ENCODE results near the gene PLK2.
A peak's percentile ranks its signal among the peaks of the same experiment; 100 is the strongest.

PLK2 gene

DNA sequence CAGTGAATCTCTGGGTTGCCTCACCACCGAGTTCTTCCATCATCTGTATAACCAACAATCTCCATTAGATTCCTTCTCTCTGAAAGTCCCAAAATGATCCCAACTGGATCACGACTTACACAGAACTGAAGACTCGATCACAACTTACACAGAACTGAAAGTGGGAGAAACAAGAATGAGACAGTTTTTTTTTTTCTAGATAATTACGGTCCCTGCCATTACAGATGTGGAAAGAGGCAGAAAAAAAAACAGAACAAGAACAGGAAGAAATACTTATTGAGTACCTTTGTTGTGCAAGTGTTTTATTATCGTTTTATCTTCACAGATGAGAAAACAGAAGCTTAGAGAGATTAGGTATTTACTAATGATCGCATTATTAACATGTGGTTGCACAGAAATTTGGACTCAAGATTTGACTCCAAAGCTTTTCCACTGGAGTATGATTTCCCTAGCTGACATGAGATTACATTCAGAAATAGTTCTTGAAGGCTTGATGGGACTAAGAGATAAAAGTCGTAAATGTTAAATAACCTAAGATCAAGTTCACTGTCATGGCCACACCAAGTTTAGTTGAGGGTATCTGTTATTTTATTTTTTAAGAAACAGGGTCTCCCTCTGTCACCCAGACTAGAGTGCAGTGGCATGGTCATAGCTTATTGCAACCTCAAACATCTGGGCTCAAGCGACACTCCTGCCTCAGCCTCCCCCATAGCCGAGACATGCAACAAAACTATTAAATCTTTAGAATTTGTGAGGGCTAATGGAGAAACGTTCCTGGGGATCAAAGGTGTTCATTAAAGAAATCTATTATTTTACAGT lies 8.9 kb downstream of the PLK2 start:
- TF ChIP-seq, protein P1, sequence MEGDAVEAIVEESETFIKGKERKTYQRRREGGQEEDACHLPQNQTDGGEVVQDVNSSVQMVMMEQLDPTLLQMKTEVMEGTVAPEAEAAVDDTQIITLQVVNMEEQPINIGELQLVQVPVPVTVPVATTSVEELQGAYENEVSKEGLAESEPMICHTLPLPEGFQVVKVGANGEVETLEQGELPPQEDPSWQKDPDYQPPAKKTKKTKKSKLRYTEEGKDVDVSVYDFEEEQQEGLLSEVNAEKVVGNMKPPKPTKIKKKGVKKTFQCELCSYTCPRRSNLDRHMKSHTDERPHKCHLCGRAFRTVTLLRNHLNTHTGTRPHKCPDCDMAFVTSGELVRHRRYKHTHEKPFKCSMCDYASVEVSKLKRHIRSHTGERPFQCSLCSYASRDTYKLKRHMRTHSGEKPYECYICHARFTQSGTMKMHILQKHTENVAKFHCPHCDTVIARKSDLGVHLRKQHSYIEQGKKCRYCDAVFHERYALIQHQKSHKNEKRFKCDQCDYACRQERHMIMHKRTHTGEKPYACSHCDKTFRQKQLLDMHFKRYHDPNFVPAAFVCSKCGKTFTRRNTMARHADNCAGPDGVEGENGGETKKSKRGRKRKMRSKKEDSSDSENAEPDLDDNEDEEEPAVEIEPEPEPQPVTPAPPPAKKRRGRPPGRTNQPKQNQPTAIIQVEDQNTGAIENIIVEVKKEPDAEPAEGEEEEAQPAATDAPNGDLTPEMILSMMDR (IDR thresholded peaks at IDR 0.05) = no peak
- no peak for TF ChIP-seq ZFX (IDR thresholded peaks at IDR 0.05; ENCODE audit: borderline replicate concordance)

DNA sequence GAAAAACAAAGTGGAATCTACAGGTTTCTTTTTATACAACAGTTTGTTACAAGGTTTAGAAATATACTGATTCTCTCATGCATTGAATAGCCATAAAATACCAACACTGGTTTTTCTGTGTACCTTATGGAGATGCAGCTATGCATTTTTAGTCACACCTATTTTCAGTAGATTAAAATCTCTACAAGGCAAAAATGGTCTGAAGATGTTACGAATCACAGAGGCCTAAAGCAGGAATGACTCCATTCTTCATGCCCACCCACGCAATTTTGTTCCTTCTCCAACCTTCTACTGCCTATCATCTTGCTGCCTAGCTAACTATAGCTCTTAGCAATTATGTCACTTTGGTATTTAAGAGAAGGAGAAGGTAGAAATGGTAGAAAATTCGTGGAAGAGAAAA lies 9.9 kb downstream of the PLK2 start:
- TF ChIP-seq ZFX (IDR thresholded peaks at IDR 0.05; ENCODE audit: borderline replicate concordance) = no peak
- TF ChIP-seq, protein P1 (IDR thresholded peaks at IDR 0.05) = no peak

More for the DNA sequence above, 8.9 kb downstream of the PLK2 start:
- H3K27ac ChIP-seq = no peak overlapping the region

DNA sequence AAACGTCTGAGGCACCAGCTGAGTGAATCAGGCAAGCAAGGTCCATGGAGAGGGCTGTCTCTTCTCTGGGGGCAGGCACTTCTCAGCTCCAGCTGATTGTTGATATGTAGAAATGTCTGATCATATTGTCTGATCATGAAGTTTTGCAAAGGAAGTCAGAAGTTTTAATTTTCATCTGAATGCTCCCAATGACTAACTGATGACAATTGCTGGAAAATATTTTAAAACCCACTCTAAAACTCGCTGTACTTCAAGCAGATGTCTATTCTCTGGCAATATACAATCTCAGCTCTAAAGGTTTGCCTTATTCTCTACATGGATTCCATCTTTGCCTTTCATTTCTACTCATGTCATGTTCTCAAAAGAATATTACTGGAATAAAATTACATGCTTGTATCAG lies 12.7 kb downstream of the PLK2 start:
- no peak overlapping the region for H3K27ac ChIP-seq
- no peak for TF ChIP-seq ZFX (IDR thresholded peaks at IDR 0.05; ENCODE audit: borderline replicate concordance)
- TF ChIP-seq, protein P1 (IDR thresholded peaks at IDR 0.05) = no peak

More for the DNA sequence above, 9.9 kb downstream of the PLK2 start:
- H3K27ac ChIP-seq = no peak overlapping the region

DNA sequence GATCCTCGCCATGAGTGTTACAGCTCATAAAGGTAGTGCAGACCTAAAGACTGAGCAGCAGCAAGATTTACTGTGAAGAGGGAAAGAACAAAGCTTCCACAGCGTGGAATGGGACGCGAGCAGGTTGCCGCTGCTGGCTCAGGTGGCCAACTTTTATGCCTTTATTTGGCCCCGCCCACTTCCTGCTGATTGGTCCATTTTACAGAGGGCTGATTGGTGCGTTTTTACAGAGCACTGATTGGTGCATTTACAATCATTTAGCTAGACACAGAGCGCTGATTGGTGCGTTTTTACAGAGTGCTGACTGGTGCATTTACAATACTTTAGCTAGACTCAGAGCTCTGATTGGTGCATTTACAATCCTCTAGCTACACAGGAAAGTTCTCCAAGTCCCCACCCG lies 13.9 kb downstream of the PLK2 start:
- no peak overlapping the region for H3K27ac ChIP-seq

GRCh38 chr5:58444805-58445204 lies 15.1 kb downstream of the PLK2 start:
- TF ChIP-seq, protein P1 (IDR thresholded peaks at IDR 0.05) = no peak
- H3K27ac ChIP-seq = no peak overlapping the region

More for the DNA sequence above, 13.9 kb downstream of the PLK2 start:
- no peak for TF ChIP-seq ZFX (IDR thresholded peaks at IDR 0.05; ENCODE audit: borderline replicate concordance)
- TF ChIP-seq, protein P1 (IDR thresholded peaks at IDR 0.05) = no peak

DNA sequence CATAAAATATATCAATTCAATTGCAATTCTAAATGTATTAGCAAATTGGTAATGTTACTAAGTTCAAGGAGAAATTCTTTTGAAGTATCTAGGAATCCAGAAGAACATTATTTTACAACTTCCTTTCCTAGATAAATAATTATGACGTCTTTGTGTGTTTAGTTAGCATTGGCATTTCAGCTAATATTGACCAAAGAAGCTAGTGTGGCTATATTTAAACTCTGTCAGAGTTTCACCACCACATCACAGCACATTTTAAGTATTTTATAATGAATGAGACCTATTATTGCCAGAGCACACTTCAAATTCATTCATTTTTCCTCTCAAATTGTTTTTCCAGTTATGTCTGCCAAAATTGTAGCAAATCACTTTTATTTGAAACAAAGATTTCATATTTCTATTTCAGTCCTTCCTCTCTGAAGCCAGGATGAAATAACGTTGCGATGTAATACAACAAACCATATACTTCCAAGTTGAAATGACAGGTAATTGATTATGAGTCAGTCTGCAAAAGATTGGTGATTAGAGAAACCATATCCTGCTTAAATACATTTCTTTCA lies 18.9 kb downstream of the PLK2 start:
- H3K27ac ChIP-seq = peak overlapping the region; percentile 25; the same call in 1 of the 2 replicates
- TF ChIP-seq ZFX (IDR thresholded peaks at IDR 0.05; ENCODE audit: borderline replicate concordance) = no peak
- TF ChIP-seq, protein P1 (IDR thresholded peaks at IDR 0.05) = no peak

- H3K27ac ChIP-seq = no peak overlapping the region
- no peak for TF ChIP-seq ZFX (IDR thresholded peaks at IDR 0.05; ENCODE audit: borderline replicate concordance)
- TF ChIP-seq, protein P1 (IDR thresholded peaks at IDR 0.05) = no peak
Observed at GRCh38 chr5:58439094-58439644, 20.7 kb downstream of the PLK2 start.
